Smooth muscle cell of the pulmonary artery (primary cell): ENCODE measurements around the gene KRTAP21-1. TPM values are rescaled to one million over a fixed set of nuclear protein-coding genes. Genes with fewer than 3 reads are reported as not detected.

Experiments
- total RNA-seq: library from RNA; depleted of rRNA; stranded (reverse); fragments of >200 nt; gene quantifications from 2 replicates; pipeline ENCODE4 v1.2.3, GENCODE V29; 2014

KRTAP21-1 gene
- total RNA-seq = not detected in 2 replicates

GRCh38 chr21:30755328-30755727, at the start of gene KRTAP21-1:
Gene KRTAP21-1 (minus strand): TSS chr21:30755428. CDS start chr21:30755378, 50 bp downstream.

GRCh38 chr21:30747159-30747558, 8.1 kb downstream of the KRTAP21-1 start, which contains the start of gene KRTAP21-2:
Gene KRTAP21-2 (minus strand): TSS chr21:30747259. CDS start chr21:30747202, 57 bp downstream.

GRCh38 chr21:30718239-30718909, 36.9 kb downstream of the KRTAP21-1 start, which contains the start of gene KRTAP21-3:
Gene KRTAP21-3 (minus strand): TSS chr21:30718777. CDS start chr21:30718759, 18 bp downstream.

Other genes starting within 250 kb of the KRTAP21-1 start
- gene KRTAP19-6, start 213.6 kb downstream of the KRTAP21-1 start, total RNA-seq = not detected in 2 replicates
- gene KRTAP19-7, start 194.1 kb downstream of the KRTAP21-1 start, total RNA-seq = not detected in 2 replicates
- gene KRTAP22-2, start 165.0 kb downstream of the KRTAP21-1 start, total RNA-seq = not detected in 2 replicates
- not detected in 2 replicates for gene KRTAP6-3, start 163.0 kb downstream of the KRTAP21-1 start, total RNA-seq
- not detected in 2 replicates for gene KRTAP6-2, start 156.5 kb downstream of the KRTAP21-1 start, total RNA-seq
- gene KRTAP22-1, start 154.3 kb downstream of the KRTAP21-1 start, total RNA-seq = not detected in 2 replicates
- gene KRTAP6-1, start 141.5 kb downstream of the KRTAP21-1 start, total RNA-seq = not detected in 2 replicates
- gene KRTAP20-1, start 139.0 kb downstream of the KRTAP21-1 start, total RNA-seq = not detected in 2 replicates
- gene KRTAP20-4, start 134.8 kb downstream of the KRTAP21-1 start, total RNA-seq = not detected in 2 replicates
- gene KRTAP20-2, start 120.2 kb downstream of the KRTAP21-1 start, total RNA-seq = not detected in 2 replicates
- gene KRTAP20-3, start 112.6 kb downstream of the KRTAP21-1 start, total RNA-seq = not detected in 2 replicates
- gene KRTAP21-3, start 36.7 kb downstream of the KRTAP21-1 start, total RNA-seq = not detected in 2 replicates
- gene KRTAP21-2, start 8.2 kb downstream of the KRTAP21-1 start, total RNA-seq = not detected in 2 replicates
- gene KRTAP8-1, start 57.8 kb upstream of the KRTAP21-1 start, total RNA-seq = not detected in 2 replicates
- gene KRTAP7-1, start 74.3 kb upstream of the KRTAP21-1 start, total RNA-seq = not detected in 2 replicates
- gene KRTAP11-1, start 126.2 kb upstream of the KRTAP21-1 start, total RNA-seq = not detected in 2 replicates